Panc1 (cell line): ENCODE data around the gene CDK2. TPM values are rescaled to one million over a fixed set of nuclear protein-coding genes. Genes with fewer than 3 reads are reported as not detected.
A peak's percentile ranks its signal among the peaks of the same experiment; 100 is the strongest.

Experiments
- ATAC-seq: fragments of 200-7000 bp; cut with Tn5 transposase; 2 replicates; pipeline ENCODE4 v1.9.1; 2020; ENCODE audit warnings: mild to moderate bottlenecking, moderate library complexity
- BruUV-seq: library from RNA; stranded (reverse); fragments of 400-500 nt; replicated peaks from 2 replicates; lab custom pipeline; 2021; lab: Mats Ljungman, UMichigan
- CTCF ChIA-PET: fragments of 300-600 bp; sonication (Branson Sonifier 250); formaldehyde crosslinking; loops from one replicate; lab custom pipeline; 2022; ENCODE audit warnings: antibody characterized with exemption; lab: Charles Lee
- POLR2A ChIA-PET: fragments of 300-600 bp; sonication (Branson Sonifier 250); formaldehyde crosslinking; loops from one replicate; lab custom pipeline; 2022; ENCODE audit warnings: antibody characterized with exemption; lab: Charles Lee
- DNase-seq: peaks from one replicate; pipeline ENCODE4 v3.0.0-alpha.2; 2010; ENCODE audit warnings: low read depth, low spot score
- H3K27ac ChIP-seq: 2 replicates; pipeline ENCODE4 v1.5.1; 2011; ENCODE audit warnings: mild to moderate bottlenecking, low read length, inconsistent platforms
- H3K27me3 ChIP-seq: fragments of 200-500 bp; sonication (Bioruptor generic); 2 replicates; pipeline ENCODE4 v1.6.0; 2014; ENCODE audit warnings: low read length, inconsistent platforms; ENCODE audit not compliant: control insufficient read depth, insufficient read depth
- H3K36me3 ChIP-seq: fragments of 200-500 bp; sonication (Bioruptor generic); 2 replicates; pipeline ENCODE4 v1.5.1; 2014; ENCODE audit warnings: inconsistent platforms, mild to moderate bottlenecking, low read length, moderate library complexity; ENCODE audit not compliant: control insufficient read depth, insufficient read depth
- H3K4me1 ChIP-seq: 2 replicates; pipeline ENCODE4 v1.5.1; 2011; ENCODE audit warnings: inconsistent platforms, mild to moderate bottlenecking, low read length, moderate library complexity; ENCODE audit not compliant: control insufficient read depth, insufficient read depth
- H3K4me3 ChIP-seq, 2 experiments: 2 replicates each; pipeline ENCODE4 v1.5.1; 2011 to 2012; ENCODE audit warnings: low read depth in 2 of 2, low read length in 2 of 2, mild to moderate bottlenecking in 2 of 2, inconsistent platforms in 1 of 2, moderate library complexity in 1 of 2
- H3K9me3 ChIP-seq: fragments of 200-500 bp; sonication (Bioruptor generic); 2 replicates; pipeline ENCODE4 v1.5.1; 2014; ENCODE audit warnings: low read depth, mild to moderate bottlenecking, inconsistent platforms, low read length, moderate library complexity; ENCODE audit not compliant: control insufficient read depth, insufficient read depth
- POLR2AphosphoS5 ChIP-seq: IDR thresholded peaks from 2 replicates; pipeline ENCODE4 v1.6.1; 2012; ENCODE audit warnings: mild to moderate bottlenecking, low read depth, low read length, moderate library complexity
- SIN3A ChIP-seq: IDR thresholded peaks from 2 replicates; pipeline ENCODE4 v1.6.1; 2012; ENCODE audit warnings: low read depth, mild to moderate bottlenecking, low read length, moderate library complexity, borderline replicate concordance; ENCODE audit not compliant: insufficient read depth
- TCF7L2 ChIP-seq: IDR thresholded peaks from 2 replicates; pipeline ENCODE4 v1.6.1; 2011; ENCODE audit warnings: mild to moderate bottlenecking, low read depth, low read length, inconsistent platforms
- in situ Hi-C: cut with HindIII; loops from 2 replicates; pipeline ENCODE4 v1.10.0; 2016; ENCODE audit warnings: low sequenced_read_pairs, low pct_unique_long_range_greater_than_20kb
- intact Hi-C: fragments of 100-400 bp; cut with micrococcal nuclease; formaldehyde crosslinking; loops from one replicate; pipeline ENCODE4 v1.10.0; 2022; ENCODE audit not compliant: unreplicated experiment
- total RNA-seq: library from RNA; stranded (reverse); gene quantifications from one replicate; pipeline ENCODE4 v1.2.1, GENCODE V29; 2021; ENCODE audit not compliant: unreplicated experiment
- TF ChIP-seq, protein P1 (sequence below): fragments of 450-650 bp; IDR thresholded peaks from 2 replicates; pipeline ENCODE4 v1.5.1; 2017; ENCODE audit warnings: mild to moderate bottlenecking
- TF ChIP-seq, protein P2 (sequence below), 2 experiments: IDR thresholded peaks; 2 replicates each; pipeline ENCODE4 v1.6.1; 2011 to 2012; ENCODE audit warnings: low read depth in 2 of 2, control low read depth in 1 of 2, low read length in 1 of 2, mild to moderate bottlenecking in 1 of 2, moderate library complexity in 1 of 2; ENCODE audit not compliant: insufficient read depth in 1 of 2

CDK2 gene
- total RNA-seq, 1 experiment from 2014 or later: 72.9 TPM

DNA sequence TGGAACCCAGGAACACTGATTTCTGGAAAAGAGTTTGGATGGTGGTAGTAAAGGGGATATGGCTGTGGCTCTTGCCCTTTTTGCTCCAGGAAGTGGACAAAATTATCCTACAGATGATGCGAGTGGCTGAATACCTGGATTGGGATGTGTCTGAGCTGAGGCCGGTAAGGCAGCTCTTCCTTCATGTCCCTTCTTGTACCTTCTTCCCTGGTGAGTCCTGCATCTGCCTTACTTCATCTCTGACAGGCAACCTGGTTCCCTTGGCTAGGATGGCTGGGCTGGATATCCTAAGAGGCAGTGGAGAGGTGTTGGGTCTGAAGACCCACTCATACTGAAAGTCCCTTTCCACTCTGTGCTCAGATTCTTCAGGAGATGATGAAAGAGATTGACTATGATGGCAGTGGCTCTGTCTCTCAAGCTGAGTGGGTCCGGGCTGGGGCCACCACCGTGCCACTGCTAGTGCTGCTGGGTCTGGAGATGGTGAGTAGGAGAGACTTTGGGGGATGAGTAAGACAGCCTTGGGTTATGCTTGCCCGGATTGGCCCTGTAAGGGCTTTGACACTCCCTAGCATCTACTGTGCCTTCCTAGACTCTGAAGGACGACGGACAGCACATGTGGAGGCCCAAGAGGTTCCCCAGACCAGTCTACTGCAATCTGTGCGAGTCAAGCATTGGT is 27.7 kb upstream of the CDK2 start:
- no peak for DNase-seq
- intact Hi-C loops (no loop called here), in situ Hi-C loops (no loop called here)
- peaks cover 4% of the 10 kb centered on the region; the same call in 1 of the 2 replicates for H3K4me1 ChIP-seq
- H3K27ac ChIP-seq: no peak overlapping the region
- no peak for ATAC-seq
- ChIA-PET POLR2A (no interaction called here), CTCF (interaction anchor here (1.6 to 2.0 kb wide), 2 partner anchors 8 to 200 kb away, joined by 11 read pairs; partner anchors contain the start of gene DGKA)
- H3K4me3 ChIP-seq: no peak overlapping the region
- no peaks in the 10 kb centered on the region for H3K9me3 ChIP-seq
- TF ChIP-seq SIN3A (no peak), TCF7L2 (no peak), POLR2AphosphoS5 (no peak)
- TF ChIP-seq, protein P1, sequence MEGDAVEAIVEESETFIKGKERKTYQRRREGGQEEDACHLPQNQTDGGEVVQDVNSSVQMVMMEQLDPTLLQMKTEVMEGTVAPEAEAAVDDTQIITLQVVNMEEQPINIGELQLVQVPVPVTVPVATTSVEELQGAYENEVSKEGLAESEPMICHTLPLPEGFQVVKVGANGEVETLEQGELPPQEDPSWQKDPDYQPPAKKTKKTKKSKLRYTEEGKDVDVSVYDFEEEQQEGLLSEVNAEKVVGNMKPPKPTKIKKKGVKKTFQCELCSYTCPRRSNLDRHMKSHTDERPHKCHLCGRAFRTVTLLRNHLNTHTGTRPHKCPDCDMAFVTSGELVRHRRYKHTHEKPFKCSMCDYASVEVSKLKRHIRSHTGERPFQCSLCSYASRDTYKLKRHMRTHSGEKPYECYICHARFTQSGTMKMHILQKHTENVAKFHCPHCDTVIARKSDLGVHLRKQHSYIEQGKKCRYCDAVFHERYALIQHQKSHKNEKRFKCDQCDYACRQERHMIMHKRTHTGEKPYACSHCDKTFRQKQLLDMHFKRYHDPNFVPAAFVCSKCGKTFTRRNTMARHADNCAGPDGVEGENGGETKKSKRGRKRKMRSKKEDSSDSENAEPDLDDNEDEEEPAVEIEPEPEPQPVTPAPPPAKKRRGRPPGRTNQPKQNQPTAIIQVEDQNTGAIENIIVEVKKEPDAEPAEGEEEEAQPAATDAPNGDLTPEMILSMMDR: no peak
- TF ChIP-seq, protein P2, sequence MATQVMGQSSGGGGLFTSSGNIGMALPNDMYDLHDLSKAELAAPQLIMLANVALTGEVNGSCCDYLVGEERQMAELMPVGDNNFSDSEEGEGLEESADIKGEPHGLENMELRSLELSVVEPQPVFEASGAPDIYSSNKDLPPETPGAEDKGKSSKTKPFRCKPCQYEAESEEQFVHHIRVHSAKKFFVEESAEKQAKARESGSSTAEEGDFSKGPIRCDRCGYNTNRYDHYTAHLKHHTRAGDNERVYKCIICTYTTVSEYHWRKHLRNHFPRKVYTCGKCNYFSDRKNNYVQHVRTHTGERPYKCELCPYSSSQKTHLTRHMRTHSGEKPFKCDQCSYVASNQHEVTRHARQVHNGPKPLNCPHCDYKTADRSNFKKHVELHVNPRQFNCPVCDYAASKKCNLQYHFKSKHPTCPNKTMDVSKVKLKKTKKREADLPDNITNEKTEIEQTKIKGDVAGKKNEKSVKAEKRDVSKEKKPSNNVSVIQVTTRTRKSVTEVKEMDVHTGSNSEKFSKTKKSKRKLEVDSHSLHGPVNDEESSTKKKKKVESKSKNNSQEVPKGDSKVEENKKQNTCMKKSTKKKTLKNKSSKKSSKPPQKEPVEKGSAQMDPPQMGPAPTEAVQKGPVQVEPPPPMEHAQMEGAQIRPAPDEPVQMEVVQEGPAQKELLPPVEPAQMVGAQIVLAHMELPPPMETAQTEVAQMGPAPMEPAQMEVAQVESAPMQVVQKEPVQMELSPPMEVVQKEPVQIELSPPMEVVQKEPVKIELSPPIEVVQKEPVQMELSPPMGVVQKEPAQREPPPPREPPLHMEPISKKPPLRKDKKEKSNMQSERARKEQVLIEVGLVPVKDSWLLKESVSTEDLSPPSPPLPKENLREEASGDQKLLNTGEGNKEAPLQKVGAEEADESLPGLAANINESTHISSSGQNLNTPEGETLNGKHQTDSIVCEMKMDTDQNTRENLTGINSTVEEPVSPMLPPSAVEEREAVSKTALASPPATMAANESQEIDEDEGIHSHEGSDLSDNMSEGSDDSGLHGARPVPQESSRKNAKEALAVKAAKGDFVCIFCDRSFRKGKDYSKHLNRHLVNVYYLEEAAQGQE (IDR thresholded peaks at IDR 0.05; ENCODE audit: insufficient read depth in 1 of 2, low read depth in 2 of 2, low read length in 1 of 2): no peak
- peaks cover under 1% of the 10 kb centered on the region; the same call in 1 of the 2 replicates for H3K27me3 ChIP-seq
- H3K36me3 ChIP-seq: no peaks in the 10 kb centered on the region
- no TSS peak for BruUV-seq

DNA sequence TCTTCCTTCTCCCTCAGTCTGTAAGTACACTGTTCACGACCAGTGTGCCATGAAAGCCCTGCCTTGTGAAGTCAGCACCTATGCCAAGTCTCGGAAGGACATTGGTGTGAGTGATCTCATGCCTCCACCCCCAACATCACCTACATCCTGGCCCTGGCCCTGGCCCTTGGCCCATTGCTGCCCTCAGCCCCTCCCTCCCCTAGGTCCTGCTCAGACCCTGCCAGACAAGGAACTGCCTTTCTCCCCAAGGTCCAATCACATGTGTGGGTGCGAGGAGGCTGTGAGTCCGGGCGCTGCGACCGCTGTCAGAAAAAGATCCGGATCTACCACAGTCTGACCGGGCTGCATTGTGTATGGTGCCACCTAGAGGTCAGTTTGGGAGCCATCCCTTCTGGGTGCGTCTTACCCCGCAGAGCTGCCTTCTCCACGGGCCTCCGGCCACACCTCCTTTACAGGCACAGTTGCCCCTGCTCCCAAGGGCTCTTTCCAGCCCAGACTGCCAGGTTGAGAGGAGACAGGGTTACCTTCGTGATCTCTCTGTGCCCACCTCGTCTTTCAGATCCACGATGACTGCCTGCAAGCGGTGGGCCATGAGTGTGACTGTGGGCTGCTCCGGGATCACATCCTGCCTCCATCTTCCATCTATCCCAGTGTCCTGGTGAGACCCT is 26.4 kb upstream of the CDK2 start:
- TF ChIP-seq, protein P2 (IDR thresholded peaks at IDR 0.05; ENCODE audit: insufficient read depth in 1 of 2, low read depth in 2 of 2, low read length in 1 of 2): 0 out of 4 replicates have a peak, but pooled peaks of 1 of the 2 experiments have one; percentile 18
- no peak for TF ChIP-seq POLR2AphosphoS5
- TF ChIP-seq, protein P1: peak; percentile 96
- no TSS peak for BruUV-seq
- intact Hi-C loops: loop anchor here (10.0 kb wide), 1 partner anchor 195 kb away; the partner anchor contains the start of gene GDF11
- peak; percentile 99 for ATAC-seq
- Histone ChIP-seq H3K9me3 (no peaks in the 10 kb centered on the region), H3K27ac (0 out of 2 replicates have a peak overlapping the region, but pooled peaks have one; percentile 31), H3K4me3 (peak overlapping the region; percentile 19 to 48), H3K36me3 (no peaks in the 10 kb centered on the region), H3K27me3 (no peaks in the 10 kb centered on the region), H3K4me1 (peaks cover 4% of the 10 kb centered on the region; the same call in 1 of the 2 replicates)
- ChIA-PET CTCF (interaction anchor here (0.5 to 2.0 kb wide), 11 partner anchors 9 to 285 kb away, joined by 3 to 11 read pairs (median 5); partner anchors contain the start of genes DGKA, DNAJC14, PYM1 and SARNP), POLR2A (no interaction called here)
- peak; percentile 81 for DNase-seq
- in situ Hi-C loops: no loop called here
